ENCODE measurements around the gene ZNF133.

Gene ZNF133

DNA sequence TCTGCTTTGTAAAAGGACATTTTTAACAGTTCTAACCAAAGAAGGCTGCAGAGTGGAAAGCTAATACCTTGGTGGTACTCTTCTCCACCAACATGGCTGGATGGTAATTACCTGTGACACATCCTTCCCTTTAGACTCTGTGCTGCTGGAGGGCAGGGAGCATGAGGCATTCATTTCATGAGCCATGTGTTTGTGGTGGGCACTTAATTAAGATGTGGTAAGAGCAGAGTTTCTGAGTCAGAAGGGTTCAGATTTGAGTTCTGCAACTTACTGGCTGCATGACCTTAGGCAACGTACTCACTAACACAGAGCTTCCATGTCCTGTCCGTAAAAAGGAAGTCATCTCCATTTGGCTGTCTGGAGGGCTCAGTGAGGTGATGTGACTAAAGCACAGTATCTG lies 9.1 kb upstream of the ZNF133 start:
- in situ Hi-C loops (cut with HindIII; ENCODE audit: low sequenced_read_pairs) = no loop called here
- TF ChIP-seq, protein P1, sequence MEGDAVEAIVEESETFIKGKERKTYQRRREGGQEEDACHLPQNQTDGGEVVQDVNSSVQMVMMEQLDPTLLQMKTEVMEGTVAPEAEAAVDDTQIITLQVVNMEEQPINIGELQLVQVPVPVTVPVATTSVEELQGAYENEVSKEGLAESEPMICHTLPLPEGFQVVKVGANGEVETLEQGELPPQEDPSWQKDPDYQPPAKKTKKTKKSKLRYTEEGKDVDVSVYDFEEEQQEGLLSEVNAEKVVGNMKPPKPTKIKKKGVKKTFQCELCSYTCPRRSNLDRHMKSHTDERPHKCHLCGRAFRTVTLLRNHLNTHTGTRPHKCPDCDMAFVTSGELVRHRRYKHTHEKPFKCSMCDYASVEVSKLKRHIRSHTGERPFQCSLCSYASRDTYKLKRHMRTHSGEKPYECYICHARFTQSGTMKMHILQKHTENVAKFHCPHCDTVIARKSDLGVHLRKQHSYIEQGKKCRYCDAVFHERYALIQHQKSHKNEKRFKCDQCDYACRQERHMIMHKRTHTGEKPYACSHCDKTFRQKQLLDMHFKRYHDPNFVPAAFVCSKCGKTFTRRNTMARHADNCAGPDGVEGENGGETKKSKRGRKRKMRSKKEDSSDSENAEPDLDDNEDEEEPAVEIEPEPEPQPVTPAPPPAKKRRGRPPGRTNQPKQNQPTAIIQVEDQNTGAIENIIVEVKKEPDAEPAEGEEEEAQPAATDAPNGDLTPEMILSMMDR (IDR thresholded peaks at IDR 0.05; ENCODE audit: low read depth, low read length, missing control alignments) = no peak
- DNase-seq (ENCODE audit: low read depth) = no peak
- no peak overlapping the region for H3K4me3 ChIP-seq (ENCODE audit: low read depth, low read length)

DNA sequence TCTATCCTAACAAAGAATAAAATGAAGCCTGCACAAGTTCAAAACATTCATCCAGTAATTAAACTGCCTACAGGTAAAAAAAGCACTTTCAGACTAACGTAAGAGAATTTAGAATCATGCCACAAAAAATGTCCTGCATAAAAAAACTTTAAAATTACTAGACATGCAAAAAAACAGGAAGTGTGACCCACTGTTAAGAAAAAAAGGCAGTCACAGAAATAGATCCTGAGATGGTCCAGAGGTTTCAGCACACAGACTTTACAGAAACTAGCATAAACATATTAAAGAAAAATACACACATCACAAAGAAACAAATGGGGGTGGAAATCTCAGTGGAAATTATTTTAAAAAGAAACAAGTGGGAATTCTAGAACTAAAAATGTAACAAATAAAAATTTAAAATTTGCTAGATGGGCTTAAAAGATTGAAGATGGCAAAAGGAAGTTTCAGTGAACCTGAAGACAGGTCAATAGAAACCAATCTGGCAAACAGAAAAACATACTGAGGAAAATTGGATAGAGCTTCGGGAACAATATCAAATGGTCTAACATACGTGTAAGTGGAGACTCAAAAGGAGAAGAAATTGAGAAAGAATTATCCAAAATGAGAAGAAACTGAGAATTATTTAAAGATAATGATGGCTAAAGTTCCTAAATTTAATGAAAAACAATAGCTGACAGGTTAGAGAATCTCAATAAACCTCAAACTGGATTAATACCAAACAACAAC lies 3.4 kb upstream of the ZNF133 start:
- in situ Hi-C loops (cut with HindIII; ENCODE audit: low sequenced_read_pairs) = loop anchor here (5.0 kb wide), 1 partner anchor 778 kb away; no protein-coding TSS in a partner anchor
- no peak for DNase-seq (ENCODE audit: low read depth)

DNA sequence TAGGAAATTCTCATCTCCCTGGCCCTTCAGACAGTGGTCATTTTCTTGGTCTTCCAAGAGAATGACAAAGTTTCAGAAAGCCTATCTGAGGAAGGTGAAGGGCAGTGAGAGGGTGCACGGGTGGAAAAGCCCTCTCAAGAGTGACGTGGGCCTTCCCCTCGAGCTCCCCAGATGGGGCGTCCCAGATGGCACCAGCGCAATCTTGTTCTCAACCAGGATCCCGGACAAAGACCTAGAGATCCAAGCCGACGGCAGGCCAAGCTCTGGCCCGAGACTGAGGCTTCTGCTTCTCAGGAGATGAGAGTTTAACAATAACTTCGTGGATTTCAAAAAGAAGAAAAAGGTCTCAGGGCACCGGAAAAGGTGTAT lies 797 bp upstream of the ZNF133 start:
- TF ChIP-seq, protein P1 (IDR thresholded peaks at IDR 0.05; ENCODE audit: low read depth, low read length, missing control alignments) = no peak
- H3K4me3 ChIP-seq (ENCODE audit: low read depth, low read length) = peak overlapping the region; percentile 95
- no peak for DNase-seq (ENCODE audit: low read depth)
- in situ Hi-C loops (cut with HindIII; ENCODE audit: low sequenced_read_pairs) = no loop called here

More for the DNA sequence above, 3.4 kb upstream of the ZNF133 start:
- TF ChIP-seq, protein P1 (IDR thresholded peaks at IDR 0.05; ENCODE audit: low read depth, low read length, missing control alignments) = no peak
- no peak overlapping the region for H3K4me3 ChIP-seq (ENCODE audit: low read depth, low read length)

DNA sequence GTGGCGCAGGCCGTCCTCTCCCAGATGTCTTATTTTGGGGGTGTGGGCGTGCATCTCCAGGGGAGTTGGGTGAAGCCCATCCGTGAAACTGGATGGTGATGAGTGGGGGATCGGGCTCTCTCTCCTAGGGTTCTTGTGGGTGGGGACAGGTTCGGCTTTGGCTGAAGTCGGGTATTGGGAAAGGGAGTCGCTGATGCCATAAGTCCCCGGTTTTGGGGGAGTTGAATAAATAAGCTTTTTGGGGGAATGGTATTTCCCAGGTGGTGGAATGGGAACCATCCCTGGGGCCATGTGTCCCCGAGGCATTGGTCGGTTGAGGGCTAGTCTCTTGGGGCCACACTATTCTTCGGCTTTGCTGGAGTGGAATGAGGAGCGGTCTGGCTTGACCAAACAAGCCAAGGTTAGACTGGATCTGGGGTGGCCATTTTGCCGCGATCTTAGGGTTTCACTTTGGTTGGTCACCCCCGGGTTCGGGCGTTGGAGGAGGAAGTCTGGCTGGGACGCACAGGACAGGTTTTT lies 481 bp downstream of the ZNF133 start:
- TF ChIP-seq, protein P1 (IDR thresholded peaks at IDR 0.05; ENCODE audit: low read depth, low read length, missing control alignments) = no peak
- DNase-seq (ENCODE audit: low read depth) = no peak
- H3K4me3 ChIP-seq (ENCODE audit: low read depth, low read length) = peak overlapping the region; percentile 95
- in situ Hi-C loops (cut with HindIII; ENCODE audit: low sequenced_read_pairs) = no loop called here

DNA sequence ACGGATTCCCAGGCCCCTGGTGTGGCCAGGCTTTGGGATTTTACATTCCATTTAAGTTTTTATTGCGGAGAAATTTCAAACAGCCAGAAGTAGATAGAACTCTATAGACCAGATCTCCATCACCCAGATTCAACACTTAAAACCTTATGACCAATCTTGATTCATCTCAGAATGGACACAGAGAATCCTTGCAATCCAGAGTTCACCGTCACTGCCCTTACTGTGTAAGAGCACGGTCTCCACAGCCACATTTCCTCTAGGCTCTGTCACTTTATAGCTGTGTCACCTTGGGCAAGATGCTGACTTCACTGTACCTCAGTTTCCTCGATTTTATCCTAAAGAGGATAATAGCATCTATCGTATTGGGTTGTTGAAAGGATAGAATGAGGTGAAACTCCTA lies 979 bp downstream of the ZNF133 start:
- peak overlapping the region; percentile 95 for H3K4me3 ChIP-seq (ENCODE audit: low read depth, low read length)
- in situ Hi-C loops (cut with HindIII; ENCODE audit: low sequenced_read_pairs) = no loop called here
- DNase-seq (ENCODE audit: low read depth) = no peak
- TF ChIP-seq, protein P1 (IDR thresholded peaks at IDR 0.05; ENCODE audit: low read depth, low read length, missing control alignments) = no peak

DNA sequence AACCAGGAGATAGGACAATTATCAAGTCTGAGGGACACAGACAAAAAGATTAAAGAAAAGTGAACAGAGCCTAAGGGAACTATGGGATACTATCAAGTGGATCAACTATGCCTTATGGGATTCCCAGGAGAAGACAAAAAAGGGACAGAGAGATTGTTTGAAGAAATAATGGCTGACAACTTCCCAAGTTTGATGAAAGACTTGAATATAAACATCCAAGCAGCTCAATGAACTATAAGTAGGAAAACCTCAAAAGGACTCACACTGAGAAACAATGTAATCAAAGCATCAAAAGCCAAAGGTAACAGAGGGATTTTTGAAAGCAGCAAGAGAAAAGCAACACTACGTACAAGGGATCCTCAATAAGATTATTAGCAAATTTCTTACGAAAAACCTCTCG lies 11.0 kb downstream of the ZNF133 start:
- TF ChIP-seq, protein P1 (IDR thresholded peaks at IDR 0.05; ENCODE audit: low read depth, low read length, missing control alignments) = no peak
- no peak overlapping the region for H3K4me3 ChIP-seq (ENCODE audit: low read depth, low read length)
- in situ Hi-C loops (cut with HindIII; ENCODE audit: low sequenced_read_pairs) = no loop called here
- no peak for DNase-seq (ENCODE audit: low read depth)

Data from astrocyte of the cerebellum (primary cell).